Measurements from ENCODE around the gene IGFBP6. TPM values are rescaled to one million over a fixed set of nuclear protein-coding genes. Genes with fewer than 3 reads are reported as not detected.

IGFBP6 gene
- polyA plus RNA-seq, 1 donor from 2014 or later = not detected

Small RNA genes lying within 50 kb of the gene (small RNA-seq; reads per million reads assigned to genes)
- gene HIGD1AP1 (0 to 1.6 (median 0) reads per million in 3 experiments), gene MIR6757 (0 reads per million in 3 experiments), gene RNU6-333P (0 reads per million in 3 experiments)

Other genes with a start within 250 kb of the IGFBP6 start
- not detected in 2 replicates for gene KRT78, start 248.7 kb upstream of the IGFBP6 start, polyA plus RNA-seq
- 0.46 and 3.0 TPM in 2 replicates for gene KRT8, start 192.6 kb upstream of the IGFBP6 start, polyA plus RNA-seq
- gene KRT18, start 148.5 kb upstream of the IGFBP6 start, polyA plus RNA-seq = 0.76 and 0.78 TPM in 2 replicates
- gene EIF4B, start 91.2 kb upstream of the IGFBP6 start, polyA plus RNA-seq = 329 and 333 TPM in 2 replicates
- gene TNS2, start 47.6 kb upstream of the IGFBP6 start, polyA plus RNA-seq = 4.2 and 7.9 TPM in 2 replicates
- 20.8 and 21.0 TPM in 2 replicates for gene SPRYD3, start 18.3 kb upstream of the IGFBP6 start, polyA plus RNA-seq
- not detected in 2 replicates for gene SOAT2, start 5.8 kb downstream of the IGFBP6 start, polyA plus RNA-seq
- 24.3 and 25.9 TPM in 2 replicates for gene ZNF740, start 83.1 kb downstream of the IGFBP6 start, polyA plus RNA-seq
- gene CSAD, start 83.3 kb downstream of the IGFBP6 start, polyA plus RNA-seq = 41.9 and 51.6 TPM in 2 replicates
- gene ITGB7, start 109.6 kb downstream of the IGFBP6 start, polyA plus RNA-seq = 0.26 TPM in 1 of 2 replicates, not detected in the other
- 0.61 and 1.0 TPM in 2 replicates for gene RARG, start 134.5 kb downstream of the IGFBP6 start, polyA plus RNA-seq
- gene ESPL1, start 170.6 kb downstream of the IGFBP6 start, polyA plus RNA-seq = 0.33 and 4.5 TPM in 2 replicates
- gene PFDN5, start 197.9 kb downstream of the IGFBP6 start, polyA plus RNA-seq = 1,371 and 1,383 TPM in 2 replicates
- gene MYG1, start 202.0 kb downstream of the IGFBP6 start, polyA plus RNA-seq = 70.5 and 84.1 TPM in 2 replicates
- 138 and 153 TPM in 2 replicates for gene AAAS, start 223.9 kb downstream of the IGFBP6 start, polyA plus RNA-seq
- gene SP7, start 238.7 kb downstream of the IGFBP6 start, polyA plus RNA-seq = not detected in 2 replicates

Data from neural cell (in vitro differentiated cells).